HCT116 (cell line): Measurements from ENCODE around the gene NELFB. TPM values are rescaled to one million over a fixed set of nuclear protein-coding genes. Genes with fewer than 3 reads are reported as not detected.

Experiments
- ATAC-seq: fragments of 200-7000 bp; cut with Tn5 transposase; 2 replicates; pipeline ENCODE4 v1.9.1; 2020; ENCODE audit warnings: mild to moderate bottlenecking, moderate library complexity
- BruUV-seq: library from RNA; stranded (reverse); fragments of 400-500 nt; replicated peaks from 2 replicates; lab custom pipeline; 2021; lab: Mats Ljungman, UMichigan
- CTCF ChIA-PET: fragments of 300-600 bp; sonication (Branson Sonifier 250); formaldehyde crosslinking; loops from one replicate; lab custom pipeline; 2021; ENCODE audit warnings: antibody characterized with exemption; lab: Charles Lee
- POLR2A ChIA-PET: fragments of 300-600, 350-600 bp; sonication (Branson Sonifier 250); formaldehyde crosslinking; loops from one replicate; lab custom pipeline; 2021; ENCODE audit warnings: antibody characterized with exemption; lab: Charles Lee
- RAD21 ChIA-PET, 2 experiments: fragments of 300-600 bp; sonication (Branson Sonifier 250); formaldehyde crosslinking; loops; one replicate each; lab custom pipeline; 2023; ENCODE audit warnings: low total read pairs in 2 of 2; ENCODE audit not compliant: uncharacterized antibody in 2 of 2, unreplicated experiment in 2 of 2, low non-redundant PET in 1 of 2; lab: Charles Lee
- DNase-seq: peaks from one replicate; pipeline ENCODE4 v3.0.0-alpha.2; 2010; ENCODE audit warnings: low read depth, low spot score
- H2AFZ ChIP-seq: fragments of 200-600 bp; shearing (Covaris generic), sonication (generic); 2 replicates; pipeline ENCODE4 v1.6.1; 2017; ENCODE audit warnings: low read depth, mixed run types, mixed read lengths, antibody characterized with exemption, low read length; ENCODE audit not compliant: poor library complexity, severe bottlenecking
- H3K27ac ChIP-seq: 2 replicates; pipeline ENCODE4 v1.5.1; 2012; ENCODE audit warnings: low read depth, low read length
- H3K27me3 ChIP-seq: fragments of 200-600 bp; sonication (generic); 2 replicates; pipeline ENCODE4 v1.6.1; 2016; ENCODE audit warnings: mixed run types, low read length, mixed read lengths; ENCODE audit not compliant: insufficient read depth
- H3K36me3 ChIP-seq, 2 experiments: fragments of 200-500 bp in 1 of 2; fragments of 200-600 bp in 1 of 2; sonication (Bioruptor generic) in 1 of 2; sonication (generic) in 1 of 2; 2 replicates each; pipeline versions ENCODE4 v1.5.1 to v1.6.1; 2014 to 2016; ENCODE audit warnings: low read length in 2 of 2, inconsistent platforms in 1 of 2, mixed read lengths in 1 of 2, mixed run types in 1 of 2; ENCODE audit not compliant: insufficient read depth in 2 of 2, control insufficient read depth in 1 of 2
- H3K4me1 ChIP-seq, 2 experiments: fragments of 200-600 bp in 1 of 2; sonication (generic) in 1 of 2; 2 replicates each; pipeline versions ENCODE4 v1.5.1 to v1.6.1; 2012 to 2017; ENCODE audit warnings: low read length in 2 of 2, inconsistent platforms in 1 of 2, mild to moderate bottlenecking in 1 of 2, mixed read lengths in 1 of 2, mixed run types in 1 of 2, moderate library complexity in 1 of 2; ENCODE audit not compliant: insufficient read depth in 2 of 2, control insufficient read depth in 1 of 2
- H3K4me2 ChIP-seq: fragments of 200-600 bp; sonication (generic); 2 replicates; pipeline ENCODE4 v1.6.1; 2017; ENCODE audit warnings: mixed run types, low read length, mixed read lengths
- H3K4me3 ChIP-seq, 2 experiments: fragments of 200-600 bp in 1 of 2; sonication (generic) in 1 of 2; replicated peaks in 1 of 2; 2 replicates each; pipeline ENCODE4 v1.5.1; 2011 to 2016; ENCODE audit warnings: low read length in 2 of 2, control low read depth in 1 of 2, low read depth in 1 of 2, mild to moderate bottlenecking in 1 of 2, mixed read lengths in 1 of 2, mixed run types in 1 of 2
- H3K79me2 ChIP-seq: fragments of 200-600 bp; sonication (generic); 2 replicates; pipeline ENCODE4 v1.6.1; 2017; ENCODE audit warnings: mild to moderate bottlenecking, mixed run types, low read length, moderate library complexity, mixed read lengths; ENCODE audit not compliant: insufficient read depth
- H3K9ac ChIP-seq: fragments of 200-600 bp; sonication (generic); 2 replicates; pipeline ENCODE4 v1.6.1; 2016; ENCODE audit warnings: low read length, mixed read lengths
- H3K9me2 ChIP-seq: fragments of 200-600 bp; sonication (generic), shearing (Covaris generic); 2 replicates; pipeline ENCODE4 v1.6.1; 2017; ENCODE audit warnings: mixed run types, mild to moderate bottlenecking, moderate library complexity; ENCODE audit not compliant: insufficient read depth
- H3K9me3 ChIP-seq, 2 experiments: fragments of 200-500 bp in 1 of 2; fragments of 200-600 bp in 1 of 2; sonication (Bioruptor generic) in 1 of 2; sonication (generic) in 1 of 2; 2 replicates each; pipeline ENCODE4 v1.6.1; 2014 to 2017; ENCODE audit warnings: low read length in 2 of 2, mixed read lengths in 2 of 2, inconsistent platforms in 1 of 2, low read depth in 1 of 2, mild to moderate bottlenecking in 1 of 2, mixed run types in 1 of 2, moderate library complexity in 1 of 2; ENCODE audit not compliant: control insufficient read depth in 1 of 2, insufficient read depth in 1 of 2
- H4K20me1 ChIP-seq: fragments of 200-600 bp; sonication (generic), shearing (Covaris generic); 2 replicates; pipeline ENCODE4 v1.6.1; 2017; ENCODE audit warnings: mixed run types, mild to moderate bottlenecking, moderate library complexity; ENCODE audit not compliant: insufficient read depth
- ATF3 ChIP-seq: IDR thresholded peaks from 2 replicates; pipeline ENCODE4 v1.6.1; 2012
- CBX3 ChIP-seq: IDR thresholded peaks from 2 replicates; pipeline ENCODE4 v1.6.1; 2012; ENCODE audit warnings: low read depth
- CEBPB ChIP-seq: IDR thresholded peaks from 2 replicates; pipeline ENCODE4 v1.6.1; 2012; ENCODE audit warnings: low read depth
- CTCF ChIP-seq, 3 experiments: fragments of 200-600 bp in 1 of 3; sonication (generic) in 1 of 3; IDR thresholded peaks in 2 of 3; conservative IDR thresholded peaks in 1 of 3; 2 replicates each; pipeline ENCODE4 v1.5.1; 2012 to 2017; ENCODE audit warnings: low read depth in 2 of 3, low read length in 2 of 3, antibody characterized with exemption in 1 of 3, borderline replicate concordance in 1 of 3, control low read depth in 1 of 3, mild to moderate bottlenecking in 1 of 3, mixed read lengths in 1 of 3, mixed run types in 1 of 3, moderate library complexity in 1 of 3; ENCODE audit not compliant: insufficient read depth in 1 of 3
- ELF1 ChIP-seq: IDR thresholded peaks from 2 replicates; pipeline ENCODE4 v1.6.1; 2012; ENCODE audit warnings: low read depth, borderline replicate concordance
- EZH2 ChIP-seq: fragments of 200-600 bp; sonication (generic); IDR thresholded peaks from 2 replicates; pipeline ENCODE4 v1.6.1; 2017; ENCODE audit warnings: antibody characterized with exemption, mixed run types
- POLR2A ChIP-seq: IDR thresholded peaks from 2 replicates; pipeline ENCODE4 v1.7.0; 2011; ENCODE audit warnings: borderline replicate concordance; ENCODE audit not compliant: insufficient read depth, insufficient read length; ENCODE audit errors: extremely low read depth
- POLR2AphosphoS5 ChIP-seq: IDR thresholded peaks from 2 replicates; pipeline ENCODE4 v1.6.1; 2011; ENCODE audit warnings: mild to moderate bottlenecking, low read depth, low read length, moderate library complexity
- REST ChIP-seq: IDR thresholded peaks from 2 replicates; pipeline ENCODE4 v1.6.1; 2012; ENCODE audit warnings: low read depth
- SRF ChIP-seq: IDR thresholded peaks from 2 replicates; pipeline ENCODE4 v1.6.1; 2012; ENCODE audit warnings: low read depth
- TCF7L2 ChIP-seq: IDR thresholded peaks from 2 replicates; pipeline ENCODE4 v1.7.0; 2011; ENCODE audit warnings: borderline replicate concordance, inconsistent platforms; ENCODE audit not compliant: insufficient read depth, insufficient read length; ENCODE audit errors: extremely low read depth
- intact Hi-C: fragments of 100-400 bp; cut with micrococcal nuclease; formaldehyde crosslinking; loops from 2 replicates; pipeline ENCODE4 v1.10.0; 2022
- total RNA-seq: library from RNA; stranded (reverse); gene quantifications from one replicate; pipeline ENCODE4 v1.2.1, GENCODE V29; 2021; ENCODE audit not compliant: unreplicated experiment
- TF ChIP-seq, protein P1 (sequence below): IDR thresholded peaks from 2 replicates; pipeline ENCODE4 v1.6.1; 2011; ENCODE audit warnings: mild to moderate bottlenecking, low read length, moderate library complexity; ENCODE audit not compliant: insufficient replicate concordance; ENCODE audit errors: extremely low read depth

Gene NELFB
- total RNA-seq, 1 experiment from 2014 or later, result 86.4 TPM

GRCh38 chr9:137206602-137207001, 48.5 kb upstream of the NELFB start:
- Histone ChIP-seq H3K9me3 (no peaks in the 10 kb centered on the region), H3K9ac (peak overlapping the region; percentile 95), H3K4me1 (peaks cover 20 to 28% of the 10 kb centered on the region in 2 experiments), H3K27me3 (no peaks in the 10 kb centered on the region), H2AFZ (no peak overlapping the region), H3K4me3 (peak overlapping the region; percentile 91 to 98), H4K20me1 (no peaks in the 10 kb centered on the region), H3K9me2 (no peaks in the 10 kb centered on the region), H3K36me3 (peaks cover 0 to 13% of the 10 kb centered on the region in 2 experiments; a peak in 2 of 4 replicates), H3K79me2 (peaks cover 55% of the 10 kb centered on the region), H3K4me2 (peak overlapping the region; percentile 93), H3K27ac (peak overlapping the region; percentile 78; the same call in 1 of the 2 replicates)
- TF ChIP-seq SRF, result no peak
- TF ChIP-seq POLR2A, result no peak
- TF ChIP-seq TCF7L2, result no peak
- no peak for TF ChIP-seq CTCF (IDR thresholded peaks at IDR 0.05 in 2 of 3, conservative IDR thresholded peaks at IDR 0.05 in 1 of 3; ENCODE audit: borderline replicate concordance in 1 of 3, insufficient read depth in 1 of 3, low read depth in 2 of 3, low read length in 2 of 3)
- TF ChIP-seq ATF3, result no peak
- no peak for TF ChIP-seq ELF1
- TF ChIP-seq, protein P1, sequence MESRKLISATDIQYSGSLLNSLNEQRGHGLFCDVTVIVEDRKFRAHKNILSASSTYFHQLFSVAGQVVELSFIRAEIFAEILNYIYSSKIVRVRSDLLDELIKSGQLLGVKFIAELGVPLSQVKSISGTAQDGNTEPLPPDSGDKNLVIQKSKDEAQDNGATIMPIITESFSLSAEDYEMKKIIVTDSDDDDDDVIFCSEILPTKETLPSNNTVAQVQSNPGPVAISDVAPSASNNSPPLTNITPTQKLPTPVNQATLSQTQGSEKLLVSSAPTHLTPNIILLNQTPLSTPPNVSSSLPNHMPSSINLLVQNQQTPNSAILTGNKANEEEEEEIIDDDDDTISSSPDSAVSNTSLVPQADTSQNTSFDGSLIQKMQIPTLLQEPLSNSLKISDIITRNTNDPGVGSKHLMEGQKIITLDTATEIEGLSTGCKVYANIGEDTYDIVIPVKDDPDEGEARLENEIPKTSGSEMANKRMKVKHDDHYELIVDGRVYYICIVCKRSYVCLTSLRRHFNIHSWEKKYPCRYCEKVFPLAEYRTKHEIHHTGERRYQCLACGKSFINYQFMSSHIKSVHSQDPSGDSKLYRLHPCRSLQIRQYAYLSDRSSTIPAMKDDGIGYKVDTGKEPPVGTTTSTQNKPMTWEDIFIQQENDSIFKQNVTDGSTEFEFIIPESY, result no peak
- no peak for TF ChIP-seq POLR2AphosphoS5
- TF ChIP-seq REST, result no peak
- TF ChIP-seq CBX3, result no peak
- TF ChIP-seq CEBPB, result no peak
- TF ChIP-seq EZH2, result no peak
- intact Hi-C loops, result no loop called here
- no TSS peak for BruUV-seq
- ATAC-seq (no peak), DNase-seq (no peak)
- CTCF ChIA-PET, result interaction anchor here (0.6 kb wide), 1 partner anchor 76 kb away, joined by 3 read pairs; no protein-coding TSS in a partner anchor
- RAD21 ChIA-PET, result no interaction called here
- POLR2A ChIA-PET, result no interaction called here
